ENCODE results near the gene MOB3B. TPM values are rescaled to one million over a fixed set of nuclear protein-coding genes. Genes with fewer than 3 reads are reported as not detected.

MOB3B gene
- total RNA-seq, 1 donor = under 0.01 TPM

GRCh38 chr9:27365707-27366376, 163.8 kb downstream of the MOB3B start:
- TF ChIP-seq, protein P1, sequence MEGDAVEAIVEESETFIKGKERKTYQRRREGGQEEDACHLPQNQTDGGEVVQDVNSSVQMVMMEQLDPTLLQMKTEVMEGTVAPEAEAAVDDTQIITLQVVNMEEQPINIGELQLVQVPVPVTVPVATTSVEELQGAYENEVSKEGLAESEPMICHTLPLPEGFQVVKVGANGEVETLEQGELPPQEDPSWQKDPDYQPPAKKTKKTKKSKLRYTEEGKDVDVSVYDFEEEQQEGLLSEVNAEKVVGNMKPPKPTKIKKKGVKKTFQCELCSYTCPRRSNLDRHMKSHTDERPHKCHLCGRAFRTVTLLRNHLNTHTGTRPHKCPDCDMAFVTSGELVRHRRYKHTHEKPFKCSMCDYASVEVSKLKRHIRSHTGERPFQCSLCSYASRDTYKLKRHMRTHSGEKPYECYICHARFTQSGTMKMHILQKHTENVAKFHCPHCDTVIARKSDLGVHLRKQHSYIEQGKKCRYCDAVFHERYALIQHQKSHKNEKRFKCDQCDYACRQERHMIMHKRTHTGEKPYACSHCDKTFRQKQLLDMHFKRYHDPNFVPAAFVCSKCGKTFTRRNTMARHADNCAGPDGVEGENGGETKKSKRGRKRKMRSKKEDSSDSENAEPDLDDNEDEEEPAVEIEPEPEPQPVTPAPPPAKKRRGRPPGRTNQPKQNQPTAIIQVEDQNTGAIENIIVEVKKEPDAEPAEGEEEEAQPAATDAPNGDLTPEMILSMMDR (IDR thresholded peaks at IDR 0.05; ENCODE audit: extremely low read depth, low read depth, low read length) = no peak
- Histone ChIP-seq H3K27me3 (ENCODE audit: insufficient read depth, low read length) (no peaks in the 10 kb centered on the region), H4K20me1 (ENCODE audit: insufficient read depth, low read length) (no peaks in the 10 kb centered on the region), H3K36me3 (ENCODE audit: insufficient read depth, low read length) (no peaks in the 10 kb centered on the region), H3K4me2 (ENCODE audit: insufficient read depth, low read length) (no peak overlapping the region), H3K9me3 (ENCODE audit: low read depth, low read length) (no peaks in the 10 kb centered on the region), H3K4me3 (ENCODE audit: insufficient read depth, low read length) (no peak overlapping the region), H3K4me1 (ENCODE audit: insufficient read depth, low read length) (no peaks in the 10 kb centered on the region), H3K27ac (ENCODE audit: low read depth, low read length) (no peak overlapping the region), H2AFZ (ENCODE audit: low read length) (no peak overlapping the region), H3K79me2 (ENCODE audit: insufficient read depth, low read length) (no peaks in the 10 kb centered on the region)
- DNase-seq (ENCODE audit: insufficient read length, low spot score, missing footprints) = peak; percentile 43

- H3K4me1 ChIP-seq (ENCODE audit: insufficient read depth, low read length) = no peaks in the 10 kb centered on the region
- no peaks in the 10 kb centered on the region for H3K79me2 ChIP-seq (ENCODE audit: insufficient read depth, low read length)
- H3K27me3 ChIP-seq (ENCODE audit: insufficient read depth, low read length) = no peaks in the 10 kb centered on the region
- TF ChIP-seq, protein P1 (IDR thresholded peaks at IDR 0.05; ENCODE audit: extremely low read depth, low read depth, low read length) = no peak
- peak; percentile 35 for DNase-seq (ENCODE audit: insufficient read length, low spot score, missing footprints)
- no peak overlapping the region for H3K4me2 ChIP-seq (ENCODE audit: insufficient read depth, low read length)
- no peak overlapping the region for H3K4me3 ChIP-seq (ENCODE audit: insufficient read depth, low read length)
- no peaks in the 10 kb centered on the region for H3K9me3 ChIP-seq (ENCODE audit: low read depth, low read length)
- H4K20me1 ChIP-seq (ENCODE audit: insufficient read depth, low read length) = no peaks in the 10 kb centered on the region
- no peak overlapping the region for H2AFZ ChIP-seq (ENCODE audit: low read length)
- no peaks in the 10 kb centered on the region for H3K36me3 ChIP-seq (ENCODE audit: insufficient read depth, low read length)
- no peak overlapping the region for H3K27ac ChIP-seq (ENCODE audit: low read depth, low read length)
These were observed 167.0 kb downstream of the MOB3B start for GRCh38 chr9:27362447-27363210.

DNA sequence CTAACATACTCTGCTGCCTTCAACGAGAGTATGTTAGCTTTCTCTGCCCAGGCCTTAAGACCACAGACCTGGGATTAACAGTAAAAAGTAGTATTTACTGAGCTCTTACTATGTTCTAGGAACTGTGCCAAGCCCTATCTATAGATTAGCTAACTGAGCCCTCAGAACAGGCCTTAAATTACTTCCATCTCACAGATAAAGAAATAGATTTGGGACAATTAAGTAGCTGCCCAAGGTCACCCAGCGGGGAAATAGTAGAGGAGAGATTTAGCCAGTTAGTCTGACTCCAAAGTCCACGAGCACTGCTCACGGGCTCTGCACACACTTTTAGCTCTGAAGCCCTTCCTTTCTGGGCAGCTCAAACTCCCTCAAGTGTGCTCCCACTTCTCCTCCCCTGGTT, 168.1 kb downstream of the MOB3B start:
- Histone ChIP-seq H3K36me3 (ENCODE audit: insufficient read depth, low read length) (no peaks in the 10 kb centered on the region), H4K20me1 (ENCODE audit: insufficient read depth, low read length) (no peaks in the 10 kb centered on the region), H3K4me1 (ENCODE audit: insufficient read depth, low read length) (no peaks in the 10 kb centered on the region), H3K27me3 (ENCODE audit: insufficient read depth, low read length) (no peaks in the 10 kb centered on the region), H2AFZ (ENCODE audit: low read length) (no peak overlapping the region), H3K4me3 (ENCODE audit: insufficient read depth, low read length) (no peak overlapping the region), H3K9me3 (ENCODE audit: low read depth, low read length) (no peaks in the 10 kb centered on the region), H3K79me2 (ENCODE audit: insufficient read depth, low read length) (no peaks in the 10 kb centered on the region), H3K27ac (ENCODE audit: low read depth, low read length) (no peak overlapping the region), H3K4me2 (ENCODE audit: insufficient read depth, low read length) (no peak overlapping the region)
- TF ChIP-seq, protein P1 (IDR thresholded peaks at IDR 0.05; ENCODE audit: extremely low read depth, low read depth, low read length) = no peak
- no peak for DNase-seq (ENCODE audit: insufficient read length, low spot score, missing footprints)

GRCh38 chr9:27359763-27360162, 169.9 kb downstream of the MOB3B start:
- H3K79me2 ChIP-seq (ENCODE audit: insufficient read depth, low read length) = no peaks in the 10 kb centered on the region

More at GRCh38 chr9:27359763-27360162, 169.9 kb downstream of the MOB3B start:
- no peak overlapping the region for H2AFZ ChIP-seq (ENCODE audit: low read length)
- H3K4me1 ChIP-seq (ENCODE audit: insufficient read depth, low read length) = no peaks in the 10 kb centered on the region
- H3K27ac ChIP-seq (ENCODE audit: low read depth, low read length) = no peak overlapping the region
- no peak for DNase-seq (ENCODE audit: insufficient read length, low spot score, missing footprints)
- TF ChIP-seq, protein P1 (IDR thresholded peaks at IDR 0.05; ENCODE audit: extremely low read depth, low read depth, low read length) = no peak
- H4K20me1 ChIP-seq (ENCODE audit: insufficient read depth, low read length) = no peaks in the 10 kb centered on the region
- no peaks in the 10 kb centered on the region for H3K27me3 ChIP-seq (ENCODE audit: insufficient read depth, low read length)
- H3K4me3 ChIP-seq (ENCODE audit: insufficient read depth, low read length) = no peak overlapping the region
- H3K9me3 ChIP-seq (ENCODE audit: low read depth, low read length) = no peaks in the 10 kb centered on the region
- no peaks in the 10 kb centered on the region for H3K36me3 ChIP-seq (ENCODE audit: insufficient read depth, low read length)
- no peak overlapping the region for H3K4me2 ChIP-seq (ENCODE audit: insufficient read depth, low read length)

Data from osteoblast (primary cell).